Epithelial cell of esophagus (primary cell): ENCODE data around the gene MBNL1.

Source experiments
- DNase-seq: peaks from one replicate; pipeline ENCODE4 v3.0.0; 2010; ENCODE audit warnings: low read depth
- H3K4me3 ChIP-seq: 2 replicates; pipeline ENCODE4 v1.5.1; 2011; ENCODE audit warnings: mild to moderate bottlenecking, low read length, control low read depth
- TF ChIP-seq, protein P1 (sequence below): IDR thresholded peaks from 2 replicates; pipeline ENCODE4 v1.5.1; 2011; ENCODE audit warnings: low read depth, mild to moderate bottlenecking, low read length, control low read depth, inconsistent platforms; ENCODE audit not compliant: insufficient read depth; ENCODE audit errors: missing control alignments

MBNL1 gene

DNA sequence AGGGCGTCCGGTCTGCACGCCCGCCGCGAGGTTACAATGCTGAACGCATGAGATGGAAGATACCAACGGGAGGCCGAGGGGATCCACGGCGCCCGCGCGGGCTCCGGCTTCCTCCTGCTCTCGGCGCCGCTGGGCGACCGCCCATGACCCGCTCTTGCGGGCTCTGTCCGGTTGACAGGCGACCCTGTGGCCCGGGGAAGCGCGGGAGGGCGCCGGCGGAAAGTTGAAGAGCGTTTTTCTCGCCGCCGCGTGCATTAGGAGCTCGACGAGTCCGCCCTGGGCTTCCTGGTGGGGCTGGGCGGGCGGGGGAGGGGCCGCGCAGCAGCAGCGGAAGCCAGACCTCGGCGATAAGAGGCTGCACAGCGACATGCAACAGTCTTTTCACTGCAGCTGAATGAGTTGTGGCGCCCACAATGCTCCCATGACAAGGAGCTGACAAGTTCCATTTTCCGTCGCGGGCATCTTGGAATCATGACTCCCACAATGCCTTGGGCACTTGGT is at the start of gene MBNL1:
Gene MBNL1 (plus strand): TSS at position 375 of the 501 bp plus-strand sequence. CDS start 31,265 bp downstream, outside the sequence.
- H3K4me3 ChIP-seq: peak within 1 kb of the TSS; percentile 76
- peak; percentile 78 for DNase-seq
- TF ChIP-seq, protein P1, sequence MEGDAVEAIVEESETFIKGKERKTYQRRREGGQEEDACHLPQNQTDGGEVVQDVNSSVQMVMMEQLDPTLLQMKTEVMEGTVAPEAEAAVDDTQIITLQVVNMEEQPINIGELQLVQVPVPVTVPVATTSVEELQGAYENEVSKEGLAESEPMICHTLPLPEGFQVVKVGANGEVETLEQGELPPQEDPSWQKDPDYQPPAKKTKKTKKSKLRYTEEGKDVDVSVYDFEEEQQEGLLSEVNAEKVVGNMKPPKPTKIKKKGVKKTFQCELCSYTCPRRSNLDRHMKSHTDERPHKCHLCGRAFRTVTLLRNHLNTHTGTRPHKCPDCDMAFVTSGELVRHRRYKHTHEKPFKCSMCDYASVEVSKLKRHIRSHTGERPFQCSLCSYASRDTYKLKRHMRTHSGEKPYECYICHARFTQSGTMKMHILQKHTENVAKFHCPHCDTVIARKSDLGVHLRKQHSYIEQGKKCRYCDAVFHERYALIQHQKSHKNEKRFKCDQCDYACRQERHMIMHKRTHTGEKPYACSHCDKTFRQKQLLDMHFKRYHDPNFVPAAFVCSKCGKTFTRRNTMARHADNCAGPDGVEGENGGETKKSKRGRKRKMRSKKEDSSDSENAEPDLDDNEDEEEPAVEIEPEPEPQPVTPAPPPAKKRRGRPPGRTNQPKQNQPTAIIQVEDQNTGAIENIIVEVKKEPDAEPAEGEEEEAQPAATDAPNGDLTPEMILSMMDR: no peak

GRCh38 chr3:152219216-152219615 is 49.5 kb upstream of the MBNL1 start:
- DNase-seq: no peak
- no peak overlapping the region for H3K4me3 ChIP-seq
- TF ChIP-seq, protein P1: no peak

GRCh38 chr3:152219769-152220255 is 48.9 kb upstream of the MBNL1 start:
- TF ChIP-seq, protein P1: no peak
- no peak overlapping the region for H3K4me3 ChIP-seq
- no peak for DNase-seq

- TF ChIP-seq, protein P1: no peak
- no peak overlapping the region for H3K4me3 ChIP-seq
- peak; percentile 43 for DNase-seq
Observed at GRCh38 chr3:152222327-152222726, 46.4 kb upstream of the MBNL1 start.

- no peak for DNase-seq
- TF ChIP-seq, protein P1: no peak
- no peak overlapping the region for H3K4me3 ChIP-seq
Observed at GRCh38 chr3:152225201-152225600, 43.5 kb upstream of the MBNL1 start.

GRCh38 chr3:152226176-152226575 is 42.6 kb upstream of the MBNL1 start:
- TF ChIP-seq, protein P1: no peak
- DNase-seq: no peak
- no peak overlapping the region for H3K4me3 ChIP-seq

DNA sequence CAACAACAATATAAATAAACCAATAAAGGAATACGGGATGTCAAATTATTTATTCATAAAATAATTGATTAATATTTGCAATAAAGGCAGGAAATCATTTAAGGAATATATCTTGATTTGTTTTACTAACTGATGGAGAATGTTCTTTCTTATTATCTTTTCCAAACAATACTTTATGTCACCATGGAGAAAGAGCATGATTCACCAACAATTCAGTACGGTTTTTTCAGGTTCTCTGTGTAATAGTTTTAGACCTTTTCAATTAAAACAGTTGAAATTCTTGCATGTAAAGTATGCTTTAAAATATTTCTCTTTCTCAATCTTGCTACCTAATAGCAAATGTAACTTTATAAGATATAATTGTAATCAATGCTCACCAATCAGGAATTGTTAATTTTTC is 41.7 kb upstream of the MBNL1 start:
- H3K4me3 ChIP-seq: no peak overlapping the region
- no peak for DNase-seq
- TF ChIP-seq, protein P1: no peak
